ENCODE results near the gene AKR1C2.
"Not testable (repeated sequence)": the region's sequence is repeated elsewhere in the genome, so short reads cannot be mapped to it uniquely, and the experiment has no call there.

The AKR1C2 gene

DNA sequence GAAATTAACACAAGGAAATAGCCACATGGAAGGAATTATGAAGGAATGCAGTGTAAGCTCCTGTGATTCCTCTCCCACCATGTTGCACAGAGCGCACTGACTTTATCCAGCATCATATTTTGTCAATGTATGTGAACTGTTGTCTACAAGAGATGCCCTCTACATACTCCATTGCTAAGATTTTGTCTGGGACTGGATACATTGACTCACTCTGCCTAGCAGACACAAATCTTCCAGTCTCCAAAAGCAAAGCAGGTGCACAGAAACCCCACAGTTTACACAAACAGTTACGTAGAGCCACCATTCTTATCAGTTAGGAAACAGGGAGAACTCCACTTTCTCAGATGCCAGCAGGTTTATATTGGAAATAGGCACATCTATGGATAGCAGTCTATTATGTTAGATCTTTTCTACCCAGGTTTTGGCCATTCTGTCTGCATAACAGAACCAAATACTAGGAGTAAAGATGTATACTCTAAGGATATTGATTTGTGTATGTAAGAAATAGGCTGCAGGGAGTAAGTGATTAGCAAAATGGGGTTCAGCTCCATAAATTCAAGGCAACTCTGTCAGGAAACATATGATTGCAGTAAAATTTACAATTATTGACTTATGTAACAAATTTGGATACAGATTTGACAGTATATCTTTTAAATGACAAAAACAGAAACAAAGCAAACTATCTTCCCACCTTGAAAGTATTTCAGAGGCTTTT lies 1.5 kb downstream of the AKR1C2 start:
- FAIRE-seq = no peak
- TF ChIP-seq, protein P1, sequence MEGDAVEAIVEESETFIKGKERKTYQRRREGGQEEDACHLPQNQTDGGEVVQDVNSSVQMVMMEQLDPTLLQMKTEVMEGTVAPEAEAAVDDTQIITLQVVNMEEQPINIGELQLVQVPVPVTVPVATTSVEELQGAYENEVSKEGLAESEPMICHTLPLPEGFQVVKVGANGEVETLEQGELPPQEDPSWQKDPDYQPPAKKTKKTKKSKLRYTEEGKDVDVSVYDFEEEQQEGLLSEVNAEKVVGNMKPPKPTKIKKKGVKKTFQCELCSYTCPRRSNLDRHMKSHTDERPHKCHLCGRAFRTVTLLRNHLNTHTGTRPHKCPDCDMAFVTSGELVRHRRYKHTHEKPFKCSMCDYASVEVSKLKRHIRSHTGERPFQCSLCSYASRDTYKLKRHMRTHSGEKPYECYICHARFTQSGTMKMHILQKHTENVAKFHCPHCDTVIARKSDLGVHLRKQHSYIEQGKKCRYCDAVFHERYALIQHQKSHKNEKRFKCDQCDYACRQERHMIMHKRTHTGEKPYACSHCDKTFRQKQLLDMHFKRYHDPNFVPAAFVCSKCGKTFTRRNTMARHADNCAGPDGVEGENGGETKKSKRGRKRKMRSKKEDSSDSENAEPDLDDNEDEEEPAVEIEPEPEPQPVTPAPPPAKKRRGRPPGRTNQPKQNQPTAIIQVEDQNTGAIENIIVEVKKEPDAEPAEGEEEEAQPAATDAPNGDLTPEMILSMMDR (IDR thresholded peaks at IDR 0.05; ENCODE audit: insufficient read depth, missing control alignments) = no peak
- no peak for DNase-seq (ENCODE audit: insufficient read length, low spot score)

DNA sequence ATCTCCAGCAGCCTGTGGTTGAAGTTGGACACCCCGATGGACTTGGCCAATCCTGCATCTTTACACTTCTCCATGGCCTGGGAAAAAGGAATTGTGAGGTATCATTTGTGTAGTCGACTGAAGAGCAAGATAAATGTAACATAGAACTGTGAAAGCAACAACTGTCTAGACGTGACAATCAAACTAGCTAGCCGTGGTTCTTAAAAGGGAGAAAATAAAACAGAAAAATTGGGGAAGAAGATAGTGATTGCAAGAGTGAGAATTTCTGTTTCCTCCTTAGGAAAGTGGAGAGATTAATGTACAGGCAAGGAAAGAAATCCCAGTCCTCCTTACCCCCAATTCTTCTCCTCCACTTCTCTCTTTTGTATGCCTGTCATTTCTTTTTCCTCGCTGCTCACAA lies 5.0 kb downstream of the AKR1C2 start:
- FAIRE-seq = no peak
- TF ChIP-seq, protein P1 (IDR thresholded peaks at IDR 0.05; ENCODE audit: insufficient read depth, missing control alignments) = no peak
- no peak for DNase-seq (ENCODE audit: insufficient read length, low spot score)

GRCh38 chr10:4994260-4994659 lies 9.4 kb downstream of the AKR1C2 start:
- not testable (repeated sequence) for FAIRE-seq

GRCh38 chr10:4992564-4992963 lies 11.1 kb downstream of the AKR1C2 start:
- not testable (repeated sequence) for DNase-seq (ENCODE audit: insufficient read length, low spot score); FAIRE-seq

More at GRCh38 chr10:4994260-4994659, 9.4 kb downstream of the AKR1C2 start:
- not testable (repeated sequence) for DNase-seq (ENCODE audit: insufficient read length, low spot score)

DNA sequence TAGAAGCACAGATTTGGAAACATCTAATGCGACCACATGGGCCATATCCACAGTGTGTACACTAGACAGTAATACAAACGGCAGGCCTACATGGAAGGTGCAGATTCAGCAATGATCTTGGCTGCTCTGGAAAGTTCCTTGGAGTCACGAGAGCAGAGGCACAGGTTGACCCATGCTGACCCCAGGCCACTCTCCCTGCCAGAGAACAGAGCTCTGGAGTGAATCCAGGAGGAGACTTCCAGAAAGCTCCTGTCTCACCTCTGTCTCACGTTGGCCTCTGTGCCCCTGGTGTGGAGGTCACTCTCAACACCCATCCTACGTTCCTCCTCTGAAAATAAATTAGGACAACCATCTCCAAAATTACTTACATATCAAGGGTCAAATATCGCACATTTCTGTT lies 12.2 kb downstream of the AKR1C2 start:
- FAIRE-seq; DNase-seq (ENCODE audit: insufficient read length, low spot score): not testable (repeated sequence)

GRCh38 chr10:4990217-4990616 lies 13.4 kb downstream of the AKR1C2 start:
- FAIRE-seq = no peak
- TF ChIP-seq, protein P1 (IDR thresholded peaks at IDR 0.05; ENCODE audit: insufficient read depth, missing control alignments) = no peak

GRCh38 chr10:4988000-4988641 lies 15.5 kb downstream of the AKR1C2 start:
- not testable (repeated sequence) for DNase-seq (ENCODE audit: insufficient read length, low spot score); FAIRE-seq

More at GRCh38 chr10:4990217-4990616, 13.4 kb downstream of the AKR1C2 start:
- no peak for DNase-seq (ENCODE audit: insufficient read length, low spot score)

- no peak for FAIRE-seq
- no peak for DNase-seq (ENCODE audit: insufficient read length, low spot score)
- TF ChIP-seq, protein P1 (IDR thresholded peaks at IDR 0.05; ENCODE audit: insufficient read depth, missing control alignments) = no peak
These were observed 18.6 kb downstream of the AKR1C2 start for GRCh38 chr10:4984971-4985594.

DNA sequence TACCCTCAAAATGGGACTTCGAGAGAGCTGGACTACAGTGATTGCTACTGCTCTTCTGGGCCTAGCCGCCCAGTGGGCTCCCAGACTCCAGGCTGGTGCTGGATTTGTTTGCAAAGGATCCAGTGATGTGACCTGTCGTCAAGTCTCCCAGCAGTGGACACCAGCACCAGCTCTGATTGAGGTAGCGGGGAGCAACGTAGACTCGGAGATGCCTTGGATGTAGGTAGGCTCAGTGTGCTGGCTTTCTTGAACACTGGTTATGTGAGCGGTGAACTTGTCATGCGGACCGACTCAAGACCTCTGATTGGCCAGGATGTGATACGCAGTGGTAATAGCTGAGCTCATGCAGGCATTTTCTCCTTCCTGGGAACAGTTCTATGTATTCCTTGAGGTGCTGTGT lies 19.4 kb downstream of the AKR1C2 start:
- FAIRE-seq (no peak), DNase-seq (ENCODE audit: insufficient read length, low spot score) (no peak)

More for the DNA sequence above, 19.4 kb downstream of the AKR1C2 start:
- TF ChIP-seq, protein P1 (IDR thresholded peaks at IDR 0.05; ENCODE audit: insufficient read depth, missing control alignments) = no peak

Measured in D721Med (cell line).